HG02759 (cell line): Measurements from ENCODE around the gene BMP4.

Source experiments
- ATAC-seq: cut with Tn5 transposase; IDR thresholded peaks from one replicate; pipeline ENCODE4 v1.9.1; 2021; ENCODE audit warnings: mild to moderate bottlenecking, moderate library complexity; ENCODE audit not compliant: unreplicated experiment

BMP4 gene

DNA sequence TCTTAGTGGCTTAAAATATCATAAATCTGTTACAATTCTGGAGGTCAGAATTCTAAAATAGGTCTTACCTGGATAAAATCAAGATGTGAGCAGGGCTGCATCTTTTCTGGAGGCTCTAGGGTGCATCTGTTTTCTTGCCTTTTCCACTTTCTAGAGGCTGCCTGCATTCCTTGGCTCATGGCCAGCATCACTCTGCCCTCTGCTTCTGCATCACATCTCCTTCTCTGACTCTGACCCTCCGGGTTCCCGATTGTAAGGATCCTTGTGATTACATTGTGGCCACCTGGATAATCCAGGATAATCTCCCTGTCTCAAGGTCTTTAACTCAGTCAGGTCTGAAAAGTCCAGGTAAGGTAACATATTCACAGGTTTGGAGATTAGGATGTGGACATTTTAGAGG lies 11.0 kb upstream of the BMP4 start:
- no peak for ATAC-seq

- no peak for ATAC-seq
These were observed 7.6 kb upstream of the BMP4 start for GRCh38 chr14:53964249-53964648.

GRCh38 chr14:53963320-53964227 lies 6.9 kb upstream of the BMP4 start:
- ATAC-seq = no peak

GRCh38 chr14:53962953-53963319 lies 6.3 kb upstream of the BMP4 start:
- no peak for ATAC-seq

DNA sequence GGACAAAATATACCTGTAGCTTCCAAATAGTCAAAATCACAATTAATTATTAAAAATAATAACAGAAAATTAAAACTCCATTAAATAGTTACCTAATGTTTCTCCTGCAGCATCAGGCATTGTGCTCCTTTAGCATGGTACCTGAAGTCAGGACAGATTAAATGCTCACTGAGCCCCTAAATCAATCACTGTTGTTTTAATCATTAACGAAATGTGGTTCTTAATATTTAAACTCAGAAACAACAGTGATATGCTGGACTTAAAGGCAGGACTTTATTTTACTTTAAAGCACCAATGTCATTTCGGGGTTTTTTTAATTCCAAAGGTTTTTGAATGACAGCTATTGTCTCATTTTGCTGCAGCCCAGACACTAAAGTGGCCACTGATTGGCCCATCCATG lies 2.0 kb upstream of the BMP4 start:
- ATAC-seq = no peak

GRCh38 chr14:53957739-53958138 lies 1.1 kb upstream of the BMP4 start:
- no peak for ATAC-seq

DNA sequence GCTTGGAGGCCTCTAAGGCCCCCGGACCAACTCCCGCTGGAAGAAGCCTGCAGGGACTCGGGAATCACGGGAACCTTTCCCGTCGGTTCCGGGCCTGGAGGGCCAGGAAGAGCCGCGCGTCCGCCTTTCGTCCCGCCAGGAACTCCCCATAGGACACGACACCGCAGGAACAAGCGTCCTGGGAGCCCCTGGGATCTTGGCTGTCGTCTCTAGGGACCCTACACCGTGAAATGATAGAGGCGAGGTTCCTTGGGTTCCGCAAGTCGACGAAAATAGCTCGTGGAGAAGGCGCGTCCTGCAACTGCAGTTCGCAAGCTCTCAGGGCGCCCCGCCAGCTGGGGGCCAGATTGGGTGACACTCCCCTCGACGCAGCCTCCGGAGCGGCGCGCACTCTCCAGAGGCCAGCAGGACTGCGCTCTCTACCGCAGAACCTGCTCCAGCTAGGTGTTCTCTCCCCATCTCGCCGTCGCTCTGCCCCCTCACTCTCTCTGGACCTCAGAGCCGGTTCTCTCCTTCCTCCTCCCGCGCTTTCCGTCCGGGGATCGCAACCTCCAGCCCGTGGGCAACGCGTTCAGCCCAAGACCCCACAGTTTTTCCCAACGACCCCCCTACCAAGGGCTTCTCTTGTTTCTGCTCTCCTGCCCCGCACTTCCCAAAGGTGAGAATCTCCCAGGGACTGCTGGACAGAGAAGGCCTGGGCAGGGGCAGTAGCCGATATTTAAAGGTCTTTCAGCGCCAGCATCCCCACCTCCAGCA lies 776 bp downstream of the BMP4 start:
- no peak for ATAC-seq

GRCh38 chr14:53955229-53955556 lies 1.4 kb downstream of the BMP4 start:
- ATAC-seq = no peak

DNA sequence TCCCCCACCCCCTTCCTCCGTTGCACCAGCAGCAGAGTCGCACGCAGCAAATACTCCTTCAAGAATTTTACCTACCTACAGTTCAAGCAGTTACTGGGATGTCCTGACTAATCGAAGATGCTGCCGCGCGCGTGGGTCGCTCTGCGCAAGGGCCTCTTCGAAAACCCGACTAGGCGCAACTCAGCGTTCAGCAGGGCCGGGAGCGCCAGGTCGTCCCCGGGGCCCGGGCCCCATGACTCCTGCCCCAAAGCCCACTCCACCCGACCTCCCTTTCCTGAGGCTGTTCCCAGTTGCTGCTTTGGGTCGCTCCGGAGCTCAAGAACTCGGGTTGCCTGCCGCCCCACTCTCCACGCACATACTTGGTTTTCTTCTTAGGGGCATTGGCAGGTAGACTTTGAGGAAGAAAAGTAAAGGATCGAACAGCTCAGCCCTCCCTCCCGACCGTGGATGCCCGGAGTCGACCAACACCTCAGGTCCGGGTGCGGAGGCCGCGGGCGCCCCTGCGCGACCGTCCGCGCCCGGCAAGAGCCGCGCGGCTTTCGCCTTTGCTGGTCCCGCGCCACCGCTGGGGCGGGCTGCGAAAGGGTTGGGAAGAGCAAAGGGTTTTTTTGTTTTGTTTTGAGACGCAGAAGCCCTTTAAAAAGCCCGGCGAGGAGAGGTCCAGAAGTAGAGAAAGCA lies 1.9 kb downstream of the BMP4 start:
- ATAC-seq = no peak

DNA sequence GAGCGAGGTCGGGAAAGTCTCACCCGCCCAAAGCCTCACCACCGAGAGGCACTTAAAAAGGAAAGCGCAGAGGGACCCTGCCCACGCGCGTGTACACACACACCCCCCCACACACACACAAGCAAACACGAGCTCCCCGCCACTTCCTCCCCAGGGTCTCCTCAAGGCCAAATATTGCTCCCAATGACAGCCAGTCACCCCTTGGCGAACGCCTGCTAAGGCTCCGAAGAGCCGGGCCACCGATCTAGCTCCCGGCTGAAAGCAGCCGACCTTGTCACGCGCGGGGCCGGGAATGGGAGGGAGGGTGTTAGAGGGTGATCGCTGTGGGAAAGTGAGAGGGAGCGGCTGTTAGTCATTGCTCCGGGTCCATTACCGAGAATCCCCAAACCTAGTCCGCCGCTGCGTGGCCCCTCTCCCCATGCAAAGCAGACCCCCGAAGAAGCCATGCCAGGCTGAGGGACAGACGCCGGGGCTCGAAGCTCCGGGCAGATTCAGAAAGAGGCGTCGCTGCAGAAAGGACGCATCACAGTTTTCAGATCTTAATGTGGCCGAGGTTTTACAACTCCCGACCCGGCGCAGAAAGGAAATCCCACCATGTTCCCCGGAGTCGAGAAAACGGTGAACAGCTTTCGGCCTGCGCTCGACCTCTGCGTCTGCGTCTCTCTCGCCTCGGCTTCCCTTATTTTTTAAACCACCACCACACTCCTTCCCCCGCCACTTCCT lies 2.6 kb downstream of the BMP4 start:
- no peak for ATAC-seq

GRCh38 chr14:53953002-53953827 lies 3.4 kb downstream of the BMP4 start:
- no peak for ATAC-seq

- ATAC-seq = no peak
These were observed 4.1 kb downstream of the BMP4 start for GRCh38 chr14:53952533-53952932.

GRCh38 chr14:53951627-53952303 lies 4.9 kb downstream of the BMP4 start:
- ATAC-seq = no peak

DNA sequence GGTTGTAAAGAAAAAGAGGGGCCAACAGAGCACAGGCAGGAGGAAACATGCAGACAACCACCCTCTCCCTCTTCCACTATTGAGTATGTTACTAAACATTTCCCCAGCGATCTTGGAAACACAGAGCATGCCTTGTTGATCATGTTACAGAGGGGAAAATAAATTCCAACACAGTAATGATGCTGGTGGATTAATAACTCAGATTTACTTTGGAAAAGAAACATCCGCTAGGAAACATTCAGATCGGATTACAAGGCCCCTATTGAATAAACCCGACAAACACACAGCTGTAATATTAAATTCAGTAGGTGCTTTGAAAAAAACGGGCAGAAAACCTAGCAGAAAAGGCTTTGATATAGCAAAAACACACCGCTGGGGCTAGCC lies 5.4 kb downstream of the BMP4 start:
- ATAC-seq = no peak

- ATAC-seq = no peak
These were observed 6.4 kb downstream of the BMP4 start for GRCh38 chr14:53950031-53950793.

- ATAC-seq = no peak
These were observed 7.4 kb downstream of the BMP4 start for GRCh38 chr14:53949201-53949600.

DNA sequence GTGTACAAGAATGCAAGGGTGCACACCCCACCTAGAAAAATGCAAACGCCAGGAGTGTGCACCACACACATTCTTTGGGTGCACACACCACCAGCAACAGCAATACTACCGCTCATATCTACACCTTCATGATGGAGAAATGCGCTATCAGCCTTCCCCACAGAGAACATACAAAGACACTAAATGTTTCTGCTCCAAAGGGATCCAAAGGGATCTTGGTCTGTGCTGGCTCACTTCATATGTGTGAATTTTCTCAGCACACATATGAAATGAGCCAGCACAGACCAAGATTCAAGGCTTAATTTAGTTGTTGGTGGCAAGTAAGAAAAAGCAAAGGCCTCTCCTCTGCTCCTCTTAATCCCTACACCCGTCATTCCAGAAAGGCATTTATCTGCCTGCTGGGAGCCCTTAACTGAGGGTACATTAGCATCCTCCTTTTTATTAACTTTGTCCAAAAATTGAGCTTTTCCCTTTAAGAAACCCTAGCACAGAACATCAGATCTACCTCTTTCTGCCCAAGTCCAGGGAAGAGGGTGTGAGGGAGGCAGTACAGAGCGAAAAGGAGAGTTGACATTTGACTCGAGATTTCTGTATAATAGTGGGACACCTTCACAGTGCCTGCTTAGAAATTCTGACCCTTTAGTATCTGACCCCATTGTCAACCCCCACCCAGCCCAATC lies 8.3 kb downstream of the BMP4 start:
- no peak for ATAC-seq

DNA sequence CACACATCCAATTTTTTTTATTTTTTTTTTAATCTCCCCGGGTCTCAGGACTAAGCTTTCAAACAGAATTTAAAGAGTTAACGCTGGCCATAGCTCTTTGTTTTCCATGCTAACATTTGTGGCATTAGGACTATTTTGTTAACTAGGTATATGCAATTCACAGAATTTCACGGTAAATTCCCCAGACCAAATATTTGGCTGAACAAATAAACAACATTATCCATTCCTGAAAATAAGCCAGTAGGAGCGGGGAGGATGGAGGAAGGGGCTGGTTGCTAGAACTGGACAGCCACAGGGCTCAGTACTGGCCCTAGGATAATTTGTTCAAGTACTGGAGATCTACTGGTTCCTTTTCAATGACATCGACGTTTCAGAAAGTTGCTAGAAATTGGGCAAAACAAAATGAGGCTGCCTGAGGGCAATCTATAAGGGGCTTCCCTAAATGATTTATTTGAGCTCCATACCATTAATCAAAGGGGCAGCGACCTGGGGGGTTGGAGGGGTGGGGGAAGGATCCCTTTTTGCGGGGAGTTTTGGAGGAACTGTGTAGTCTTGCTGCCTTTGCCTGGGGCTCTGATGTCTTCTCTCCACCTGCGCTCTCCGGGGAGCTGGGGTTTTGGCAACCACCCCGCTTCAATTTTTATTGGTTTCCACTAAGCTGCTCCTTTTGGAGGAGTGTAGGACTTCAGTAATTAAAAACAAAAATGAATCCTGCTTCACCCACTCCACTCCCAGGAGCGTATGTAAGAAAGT lies 9.0 kb downstream of the BMP4 start:
- ATAC-seq = no peak
